Liver (tissue), 9 donors: ENCODE results near the gene SPI1. TPM values are rescaled to one million over a fixed set of nuclear protein-coding genes. Genes with fewer than 3 reads are reported as not detected.

ENCODE experiments used
- DNase-seq: peaks from one replicate; pipeline ENCODE4 v3.0.0-alpha.2; 2017; ENCODE audit warnings: low spot score
- H3K27ac ChIP-seq, 2 donors: one replicate each; pipeline ENCODE4 v1.7.0; 2013; ENCODE audit warnings: inconsistent platforms in 2 of 2, low read length in 2 of 2, control low read depth in 1 of 2, low read depth in 1 of 2, mild to moderate bottlenecking in 1 of 2
- H3K27me3 ChIP-seq, 4 donors: one replicate each; pipeline versions ENCODE4 v1.6.1 to v1.7.0; 2013; ENCODE audit warnings: low read length in 3 of 4, inconsistent platforms in 1 of 4, mild to moderate bottlenecking in 1 of 4, moderate library complexity in 1 of 4; ENCODE audit not compliant: control insufficient read depth in 4 of 4, insufficient read depth in 4 of 4
- H3K36me3 ChIP-seq, 4 donors: one replicate each; pipeline versions ENCODE4 v1.6.1 to v1.7.0; 2013; ENCODE audit warnings: low read length in 3 of 4, mild to moderate bottlenecking in 3 of 4, low read depth in 1 of 4, moderate library complexity in 1 of 4; ENCODE audit not compliant: control insufficient read depth in 4 of 4, insufficient read depth in 3 of 4
- H3K4me1 ChIP-seq, 4 donors: one replicate each; pipeline versions ENCODE4 v1.6.1 to v1.7.0; 2013; ENCODE audit warnings: low read length in 3 of 4, mild to moderate bottlenecking in 3 of 4, moderate library complexity in 1 of 4; ENCODE audit not compliant: control insufficient read depth in 4 of 4, insufficient read depth in 4 of 4
- H3K4me3 ChIP-seq, 3 donors: one replicate each; pipeline versions ENCODE4 v1.6.1 to v1.7.0; 2013; ENCODE audit warnings: low read length in 3 of 3, control low read depth in 1 of 3, low read depth in 1 of 3, mild to moderate bottlenecking in 1 of 3
- H3K9ac ChIP-seq, 2 donors: one replicate each; pipeline ENCODE4 v1.7.0; 2013; ENCODE audit warnings: low read length in 2 of 2, mild to moderate bottlenecking in 2 of 2, moderate library complexity in 2 of 2, control low read depth in 1 of 2, low read depth in 1 of 2
- H3K9me3 ChIP-seq, 4 donors: one replicate each; pipeline versions ENCODE4 v1.6.1 to v1.7.0; 2013; ENCODE audit warnings: low read length in 3 of 4; ENCODE audit not compliant: control insufficient read depth in 4 of 4
- EGR1 ChIP-seq, 2 donors: IDR thresholded peaks; 2 replicates each; pipeline ENCODE4 v1.6.1; 2016 to 2018; ENCODE audit warnings: antibody characterized with exemption in 2 of 2, low read depth in 2 of 2
- FOXA1 ChIP-seq: IDR thresholded peaks from 2 replicates; pipeline ENCODE4 v1.6.1; 2016; ENCODE audit warnings: antibody characterized with exemption
- GABPA ChIP-seq, 2 donors: IDR thresholded peaks in 1 of 2; conservative IDR thresholded peaks in 1 of 2; 2 replicates each; pipeline ENCODE4 v1.6.1; 2016; ENCODE audit warnings: antibody characterized with exemption in 2 of 2, mild to moderate bottlenecking in 1 of 2, moderate library complexity in 1 of 2
- HNF4A ChIP-seq, 2 donors: conservative IDR thresholded peaks; 2 replicates each; pipeline ENCODE4 v1.6.1; 2016; ENCODE audit warnings: antibody characterized with exemption in 2 of 2, mild to moderate bottlenecking in 2 of 2
- JUND ChIP-seq, 2 donors: IDR thresholded peaks; 2 replicates each; pipeline ENCODE4 v1.6.1; 2016; ENCODE audit warnings: antibody characterized with exemption in 2 of 2
- MAX ChIP-seq: IDR thresholded peaks from 2 replicates; pipeline ENCODE4 v1.6.1; 2016; ENCODE audit warnings: antibody characterized with exemption
- NR2F2 ChIP-seq: IDR thresholded peaks from 2 replicates; pipeline ENCODE4 v1.6.1; 2016; ENCODE audit warnings: antibody characterized with exemption
- REST ChIP-seq: IDR thresholded peaks from 2 replicates; pipeline ENCODE4 v1.6.1; 2016; ENCODE audit warnings: antibody characterized with exemption, mild to moderate bottlenecking
- RXRA ChIP-seq, 2 donors: IDR thresholded peaks; 2 replicates each; pipeline ENCODE4 v1.6.1; 2017 to 2018; ENCODE audit warnings: antibody characterized with exemption in 2 of 2, mild to moderate bottlenecking in 1 of 2
- SP1 ChIP-seq: IDR thresholded peaks from 2 replicates; pipeline ENCODE4 v1.6.1; 2018; ENCODE audit warnings: antibody characterized with exemption, mild to moderate bottlenecking
- TAF1 ChIP-seq: conservative IDR thresholded peaks from 2 replicates; pipeline ENCODE4 v1.6.1; 2016; ENCODE audit warnings: antibody characterized with exemption, mild to moderate bottlenecking
- YY1 ChIP-seq: IDR thresholded peaks from 2 replicates; pipeline ENCODE4 v1.6.1; 2016; ENCODE audit warnings: antibody characterized with exemption, mild to moderate bottlenecking
- WGBS: extraction: QIAGEN DNeasy Blood & Tissue Kit; methylation state at CpG from one replicate; pipeline ENCODE4 v1.1.7; 2013; 5-methylcytosine and 5-hydroxymethylcytosine counted together
- polyA plus RNA-seq, 2 donors: library from polyadenylated mRNA; stranded (reverse) in 1 of 2; unstranded in 1 of 2; fragments of 200-250 nt in 1 of 2; fragments of >200 nt in 1 of 2; fragmentation: Nextera tagmentation in 1 of 2; extraction: Ambion mirVana in 1 of 2; gene quantifications; one replicate each; pipeline versions ENCODE4 v1.2.1 to v1.2.3, GENCODE V29; 2013 to 2015
- total RNA-seq, 2 donors: library from RNA; depleted of rRNA; stranded (reverse); fragments of >200 nt; gene quantifications; one replicate each; pipeline ENCODE4 v1.2.3, GENCODE V29; 2014
- TF ChIP-seq, protein P1 (sequence below): IDR thresholded peaks from 2 replicates; pipeline ENCODE4 v1.6.1; 2016; ENCODE audit warnings: antibody characterized with exemption
- TF ChIP-seq, protein P2 (sequence below): IDR thresholded peaks from 2 replicates; pipeline ENCODE4 v1.6.1; 2016; ENCODE audit warnings: antibody characterized with exemption
- TF ChIP-seq, protein P3 (sequence below): fragments of 150-350 bp; IDR thresholded peaks from 2 replicates; pipeline ENCODE4 v1.5.1; 2017; ENCODE audit warnings: improper control_type of control experiment, low read depth, low read length; ENCODE audit not compliant: missing input control
- donor health status: healthy.
- donor health status: healthy.
- donor health status: healthy.
- donor health status: healthy.
- donor health status: healthy.

Gene SPI1
- total and polyA plus RNA-seq, 4 donors: 2.3 to 14.4 (median 13.3) TPM

- H3K9me3 ChIP-seq: no peaks in the 10 kb centered on the region
- no peak overlapping the region for H3K4me3 ChIP-seq
- H3K4me1 ChIP-seq: peaks cover 0 to 9% (median 0%) of the 10 kb centered on the region in 4 donors
- H3K27me3 ChIP-seq: no peaks in the 10 kb centered on the region
- no peaks in the 10 kb centered on the region for H3K36me3 ChIP-seq
- peak in 1 of 2 donors; percentile 15 for TF ChIP-seq RXRA (IDR thresholded peaks at IDR 0.05)
- TF ChIP-seq SP1: no peak
- TF ChIP-seq HNF4A (conservative IDR thresholded peaks at IDR 0.05): no peak
- no peak for TF ChIP-seq TAF1
- 80% methylated on average over 13 of the region's 13 CpGs for WGBS
- no peak for DNase-seq
- no peak overlapping the region for H3K9ac ChIP-seq
- H3K27ac ChIP-seq: peak overlapping the region; percentile 53 to 76
Observed at GRCh38 chr11:47387944-47388696, 9.8 kb upstream of the SPI1 start.

DNA sequence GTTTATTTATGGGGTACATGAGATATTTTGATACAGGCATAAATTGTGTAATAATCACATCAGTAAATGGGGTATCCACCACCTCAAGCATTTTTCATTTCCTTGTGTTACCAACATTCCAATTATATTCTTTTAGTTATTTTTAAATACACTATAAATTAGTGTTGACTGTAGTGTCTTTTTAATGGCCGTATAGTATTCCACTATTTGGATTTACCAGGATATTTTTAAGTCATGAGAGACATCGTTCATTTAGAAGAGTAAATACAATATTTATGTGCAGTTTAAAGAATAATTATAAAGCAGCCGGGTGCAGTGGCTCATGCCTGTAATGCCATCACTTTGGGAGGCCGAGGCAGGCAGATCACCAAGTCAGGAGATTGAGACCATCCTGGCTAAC lies 6.2 kb upstream of the SPI1 start:
- Histone ChIP-seq H3K27me3 (no peaks in the 10 kb centered on the region), H3K36me3 (no peaks in the 10 kb centered on the region), H3K9me3 (no peaks in the 10 kb centered on the region), H3K4me3 (no peak overlapping the region), H3K4me1 (peaks cover 0 to 7% (median 2%) of the 10 kb centered on the region in 4 donors), H3K9ac (no peak overlapping the region), H3K27ac (no peak overlapping the region)
- no peak for DNase-seq
- 91% methylated on average over 4 of the region's 4 CpGs for WGBS
- TF ChIP-seq RXRA (IDR thresholded peaks at IDR 0.05) (no peak), JUND (IDR thresholded peaks at IDR 0.05) (no peak), GABPA (IDR thresholded peaks at IDR 0.05 in 1 of 2, conservative IDR thresholded peaks at IDR 0.05 in 1 of 2) (no peak), REST (no peak), EGR1 (IDR thresholded peaks at IDR 0.05; ENCODE audit: low read depth in 2 of 2) (no peak), TAF1 (no peak)

- Histone ChIP-seq H3K27ac (no peak overlapping the region), H3K4me1 (peaks cover 0 to 3% (median 1%) of the 10 kb centered on the region in 4 donors), H3K9me3 (no peaks in the 10 kb centered on the region), H3K9ac (no peak overlapping the region), H3K36me3 (no peaks in the 10 kb centered on the region), H3K4me3 (no peak overlapping the region), H3K27me3 (no peaks in the 10 kb centered on the region)
- WGBS: 69% methylated on average over 4 of the region's 4 CpGs
- no peak for DNase-seq
- TF ChIP-seq, protein P1, sequence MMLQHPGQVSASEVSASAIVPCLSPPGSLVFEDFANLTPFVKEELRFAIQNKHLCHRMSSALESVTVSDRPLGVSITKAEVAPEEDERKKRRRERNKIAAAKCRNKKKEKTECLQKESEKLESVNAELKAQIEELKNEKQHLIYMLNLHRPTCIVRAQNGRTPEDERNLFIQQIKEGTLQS: no peak
- no peak for TF ChIP-seq NR2F2
- TF ChIP-seq, protein P2, sequence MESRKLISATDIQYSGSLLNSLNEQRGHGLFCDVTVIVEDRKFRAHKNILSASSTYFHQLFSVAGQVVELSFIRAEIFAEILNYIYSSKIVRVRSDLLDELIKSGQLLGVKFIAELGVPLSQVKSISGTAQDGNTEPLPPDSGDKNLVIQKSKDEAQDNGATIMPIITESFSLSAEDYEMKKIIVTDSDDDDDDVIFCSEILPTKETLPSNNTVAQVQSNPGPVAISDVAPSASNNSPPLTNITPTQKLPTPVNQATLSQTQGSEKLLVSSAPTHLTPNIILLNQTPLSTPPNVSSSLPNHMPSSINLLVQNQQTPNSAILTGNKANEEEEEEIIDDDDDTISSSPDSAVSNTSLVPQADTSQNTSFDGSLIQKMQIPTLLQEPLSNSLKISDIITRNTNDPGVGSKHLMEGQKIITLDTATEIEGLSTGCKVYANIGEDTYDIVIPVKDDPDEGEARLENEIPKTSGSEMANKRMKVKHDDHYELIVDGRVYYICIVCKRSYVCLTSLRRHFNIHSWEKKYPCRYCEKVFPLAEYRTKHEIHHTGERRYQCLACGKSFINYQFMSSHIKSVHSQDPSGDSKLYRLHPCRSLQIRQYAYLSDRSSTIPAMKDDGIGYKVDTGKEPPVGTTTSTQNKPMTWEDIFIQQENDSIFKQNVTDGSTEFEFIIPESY: no peak
- TF ChIP-seq EGR1 (IDR thresholded peaks at IDR 0.05; ENCODE audit: low read depth in 2 of 2): no peak
- no peak for TF ChIP-seq RXRA (IDR thresholded peaks at IDR 0.05)
- TF ChIP-seq, protein P3, sequence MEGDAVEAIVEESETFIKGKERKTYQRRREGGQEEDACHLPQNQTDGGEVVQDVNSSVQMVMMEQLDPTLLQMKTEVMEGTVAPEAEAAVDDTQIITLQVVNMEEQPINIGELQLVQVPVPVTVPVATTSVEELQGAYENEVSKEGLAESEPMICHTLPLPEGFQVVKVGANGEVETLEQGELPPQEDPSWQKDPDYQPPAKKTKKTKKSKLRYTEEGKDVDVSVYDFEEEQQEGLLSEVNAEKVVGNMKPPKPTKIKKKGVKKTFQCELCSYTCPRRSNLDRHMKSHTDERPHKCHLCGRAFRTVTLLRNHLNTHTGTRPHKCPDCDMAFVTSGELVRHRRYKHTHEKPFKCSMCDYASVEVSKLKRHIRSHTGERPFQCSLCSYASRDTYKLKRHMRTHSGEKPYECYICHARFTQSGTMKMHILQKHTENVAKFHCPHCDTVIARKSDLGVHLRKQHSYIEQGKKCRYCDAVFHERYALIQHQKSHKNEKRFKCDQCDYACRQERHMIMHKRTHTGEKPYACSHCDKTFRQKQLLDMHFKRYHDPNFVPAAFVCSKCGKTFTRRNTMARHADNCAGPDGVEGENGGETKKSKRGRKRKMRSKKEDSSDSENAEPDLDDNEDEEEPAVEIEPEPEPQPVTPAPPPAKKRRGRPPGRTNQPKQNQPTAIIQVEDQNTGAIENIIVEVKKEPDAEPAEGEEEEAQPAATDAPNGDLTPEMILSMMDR: no peak
- TF ChIP-seq FOXA1: no peak
- TF ChIP-seq MAX: no peak
- TF ChIP-seq HNF4A (conservative IDR thresholded peaks at IDR 0.05): no peak
- no peak for TF ChIP-seq JUND (IDR thresholded peaks at IDR 0.05)
- TF ChIP-seq REST: no peak
- TF ChIP-seq YY1: no peak
Observed at GRCh38 chr11:47383071-47383470, 4.7 kb upstream of the SPI1 start.
